PC-9 (cell line): Measurements from ENCODE around the gene DNAH11. TPM values are rescaled to one million over a fixed set of nuclear protein-coding genes. Genes with fewer than 3 reads are reported as not detected.

Source experiments
- BruUV-seq: library from RNA; stranded (reverse); fragments of 400-500 nt; replicated peaks from 2 replicates; lab custom pipeline; 2021; lab: Mats Ljungman, UMichigan
- CTCF ChIA-PET: fragments of 300-600 bp; sonication (Branson Sonifier 250); formaldehyde crosslinking; loops from one replicate; lab custom pipeline; 2022; ENCODE audit warnings: antibody characterized with exemption; lab: Charles Lee
- POLR2A ChIA-PET: fragments of 300-600 bp; sonication (Branson Sonifier 250); formaldehyde crosslinking; loops from one replicate; lab custom pipeline; 2022; ENCODE audit warnings: antibody characterized with exemption; ENCODE audit not compliant: unreplicated experiment; lab: Charles Lee
- DNase-seq, 2 experiments: peaks; one replicate each; pipeline versions ENCODE4 v3.0.0 to v3.0.0-alpha.2; 2015 to 2022; ENCODE audit warnings: mixed read lengths in 1 of 2
- H2AFZ ChIP-seq: fragments of 200-600 bp; sonication (generic); 2 replicates; pipeline ENCODE4 v1.8.1; 2017; ENCODE audit warnings: antibody characterized with exemption
- H3F3A ChIP-seq: fragments of 200-600 bp; sonication (generic); 2 replicates; pipeline ENCODE4 v1.8.1; 2017; ENCODE audit warnings: antibody characterized with exemption, mild to moderate bottlenecking, low read depth; ENCODE audit not compliant: insufficient read depth
- H3K27ac ChIP-seq: fragments of 200-600 bp; sonication (generic); 2 replicates; pipeline ENCODE4 v1.6.1; 2016; ENCODE audit warnings: mixed run types
- H3K27me3 ChIP-seq: fragments of 200-600 bp; sonication (generic); 2 replicates; pipeline ENCODE4 v1.6.1; 2016; ENCODE audit warnings: low read depth, mixed run types; ENCODE audit not compliant: insufficient read depth
- H3K36me3 ChIP-seq: fragments of 200-600 bp; sonication (generic); 2 replicates; pipeline ENCODE4 v1.6.1; 2016; ENCODE audit warnings: low read depth, mixed run types
- H3K4me1 ChIP-seq: fragments of 200-600 bp; sonication (generic); replicated peaks from 2 replicates; pipeline ENCODE4 v1.6.1; 2016; ENCODE audit warnings: mixed run types; ENCODE audit not compliant: insufficient read depth
- H3K4me2 ChIP-seq: fragments of 200-600 bp; sonication (generic); 2 replicates; pipeline ENCODE4 v1.6.1; 2017; ENCODE audit warnings: mixed run types
- H3K4me3 ChIP-seq: fragments of 200-600 bp; sonication (generic); 2 replicates; pipeline ENCODE4 v1.6.1; 2016; ENCODE audit warnings: mixed run types
- H3K79me2 ChIP-seq: fragments of 200-600 bp; sonication (generic); 2 replicates; pipeline ENCODE4 v1.6.1; 2017; ENCODE audit warnings: low read depth, mixed run types
- H3K9me2 ChIP-seq: fragments of 200-600 bp; sonication (generic); 2 replicates; pipeline ENCODE4 v1.8.1; 2017; ENCODE audit warnings: mild to moderate bottlenecking; ENCODE audit not compliant: insufficient read depth
- H3K9me3 ChIP-seq: fragments of 200-600 bp; sonication (generic); 2 replicates; pipeline ENCODE4 v1.8.1; 2016; ENCODE audit warnings: low read depth; ENCODE audit not compliant: insufficient read depth
- H4K20me1 ChIP-seq: fragments of 200-600 bp; sonication (generic); 2 replicates; pipeline ENCODE4 v1.8.1; 2017; ENCODE audit not compliant: insufficient read depth
- CTCF ChIP-seq: fragments of 200-600 bp; sonication (generic); conservative IDR thresholded peaks from 2 replicates; pipeline ENCODE4 v1.6.1; 2017; ENCODE audit warnings: mixed run types, antibody characterized with exemption, mild to moderate bottlenecking, moderate library complexity
- EZH2 ChIP-seq: fragments of 200-600 bp; sonication (generic); IDR thresholded peaks from 2 replicates; pipeline ENCODE4 v1.8.0; 2017; ENCODE audit warnings: antibody characterized with exemption, low read depth
- intact Hi-C: fragments of 100-400 bp; cut with micrococcal nuclease; formaldehyde crosslinking; loops from one replicate; pipeline ENCODE4 v1.10.0; 2022; ENCODE audit not compliant: unreplicated experiment
- total RNA-seq: library from RNA; stranded (reverse); gene quantifications from 2 replicates; pipeline ENCODE4 v1.2.3, GENCODE V29; 2021

DNAH11 gene
- total RNA-seq, 1 experiment from 2014 or later, result not detected

- Histone ChIP-seq H3K4me1 (no peaks in the 10 kb centered on the region), H3K79me2 (no peaks in the 10 kb centered on the region), H3K27me3 (peaks cover 64% of the 10 kb centered on the region), H3K27ac (no peak overlapping the region), H3K4me3 (no peak overlapping the region), H3K4me2 (no peak overlapping the region), H3K9me2 (no peaks in the 10 kb centered on the region), H3K36me3 (no peaks in the 10 kb centered on the region), H4K20me1 (no peaks in the 10 kb centered on the region), H3F3A (no peaks in the 10 kb centered on the region), H2AFZ (no peak overlapping the region), H3K9me3 (no peaks in the 10 kb centered on the region)
- intact Hi-C loops, result no loop called here
- CTCF ChIA-PET, result no interaction called here
- TF ChIP-seq EZH2 (no peak), CTCF (no peak)
- no peak for DNase-seq
- BruUV-seq, result no TSS peak
- POLR2A ChIA-PET, result no interaction called here
Observed at GRCh38 chr7:21782996-21783395, 240.2 kb downstream of the DNAH11 start.

GRCh38 chr7:21784989-21785388, 242.2 kb downstream of the DNAH11 start:
- CTCF ChIA-PET, result no interaction called here
- no TSS peak for BruUV-seq
- POLR2A ChIA-PET, result no interaction called here
- no peak for DNase-seq
- Histone ChIP-seq H3K9me3 (no peaks in the 10 kb centered on the region), H3K4me3 (no peak overlapping the region), H3K79me2 (no peaks in the 10 kb centered on the region), H3K27me3 (peaks cover 82% of the 10 kb centered on the region), H2AFZ (no peak overlapping the region), H3K4me1 (no peaks in the 10 kb centered on the region), H3F3A (no peaks in the 10 kb centered on the region), H3K9me2 (no peaks in the 10 kb centered on the region), H4K20me1 (no peaks in the 10 kb centered on the region), H3K36me3 (no peaks in the 10 kb centered on the region), H3K27ac (no peak overlapping the region), H3K4me2 (no peak overlapping the region)
- intact Hi-C loops, result no loop called here
- no peak for TF ChIP-seq EZH2
- no peak for TF ChIP-seq CTCF

- Histone ChIP-seq H4K20me1 (no peaks in the 10 kb centered on the region), H3K79me2 (no peaks in the 10 kb centered on the region), H3K27me3 (peaks cover 70% of the 10 kb centered on the region), H3K9me2 (no peaks in the 10 kb centered on the region), H2AFZ (no peak overlapping the region), H3K27ac (no peak overlapping the region), H3K4me1 (no peaks in the 10 kb centered on the region), H3K4me3 (no peak overlapping the region), H3K9me3 (no peaks in the 10 kb centered on the region; the same call in 1 of the 2 replicates), H3K4me2 (no peak overlapping the region), H3K36me3 (no peaks in the 10 kb centered on the region), H3F3A (no peaks in the 10 kb centered on the region)
- BruUV-seq, result no TSS peak
- DNase-seq, result no peak
- CTCF ChIA-PET, result no interaction called here
- POLR2A ChIA-PET, result no interaction called here
- intact Hi-C loops, result no loop called here
- TF ChIP-seq EZH2, result no peak
- TF ChIP-seq CTCF, result no peak
Observed at GRCh38 chr7:21805791-21806190, 263.0 kb downstream of the DNAH11 start.
